GM06990 (cell line): ENCODE results near the gene TDRD1.

ENCODE experiments used
- DNase-seq: peaks from one replicate; pipeline ENCODE4 v3.0.0-alpha.2; 2011; ENCODE audit not compliant: insufficient read length; ENCODE audit errors: extremely low read depth
- H3K27me3 ChIP-seq: replicated peaks from 2 replicates; pipeline ENCODE4 v1.6.0; 2011; ENCODE audit warnings: low read length; ENCODE audit not compliant: control insufficient read depth, insufficient read depth
- H3K36me3 ChIP-seq: 2 replicates; pipeline ENCODE4 v1.5.1; 2011; ENCODE audit warnings: low read length; ENCODE audit not compliant: control insufficient read depth, insufficient read depth
- H3K4me3 ChIP-seq: replicated peaks from 2 replicates; pipeline ENCODE4 v1.5.1; 2011; ENCODE audit warnings: low read depth, mild to moderate bottlenecking, control low read depth, low read length
- CTCF ChIP-seq: IDR thresholded peaks from 2 replicates; pipeline ENCODE4 v1.5.1; 2011; ENCODE audit warnings: low read length, control low read depth, mild to moderate bottlenecking, inconsistent platforms; ENCODE audit not compliant: insufficient read depth, poor library complexity, severe bottlenecking

The TDRD1 gene

GRCh38 chr10:114221235-114221634 is 42.1 kb downstream of the TDRD1 start:
- H3K4me3 ChIP-seq: no peak overlapping the region
- DNase-seq: no peak
- H3K36me3 ChIP-seq: no peaks in the 10 kb centered on the region
- no peak for TF ChIP-seq CTCF
- H3K27me3 ChIP-seq: no peaks in the 10 kb centered on the region

- no peak for TF ChIP-seq CTCF
- no peaks in the 10 kb centered on the region; the same call in 1 of the 2 replicates for H3K27me3 ChIP-seq
- no peak for DNase-seq
- H3K36me3 ChIP-seq: no peaks in the 10 kb centered on the region
- no peak overlapping the region for H3K4me3 ChIP-seq
Measured at GRCh38 chr10:114223066-114223465, 43.9 kb downstream of the TDRD1 start.

GRCh38 chr10:114228156-114228555 is 49.0 kb downstream of the TDRD1 start:
- no peaks in the 10 kb centered on the region; the same call in 1 of the 2 replicates for H3K27me3 ChIP-seq
- DNase-seq: no peak
- H3K4me3 ChIP-seq: no peak overlapping the region
- no peaks in the 10 kb centered on the region for H3K36me3 ChIP-seq
- TF ChIP-seq CTCF: no peak

- peaks cover 1% of the 10 kb centered on the region; the same call in 1 of the 2 replicates for H3K27me3 ChIP-seq
- H3K36me3 ChIP-seq: no peaks in the 10 kb centered on the region
- no peak for TF ChIP-seq CTCF
- no peak overlapping the region for H3K4me3 ChIP-seq
- no peak for DNase-seq
Measured at GRCh38 chr10:114232561-114233176, 53.5 kb downstream of the TDRD1 start.

- no peaks in the 10 kb centered on the region for H3K36me3 ChIP-seq
- no peak overlapping the region for H3K4me3 ChIP-seq
- H3K27me3 ChIP-seq: peaks cover 1% of the 10 kb centered on the region; the same call in 1 of the 2 replicates
- no peak for TF ChIP-seq CTCF
- no peak for DNase-seq
Measured at GRCh38 chr10:114233482-114233881, 54.3 kb downstream of the TDRD1 start.

GRCh38 chr10:114234132-114234531 is 55.0 kb downstream of the TDRD1 start:
- no peak for TF ChIP-seq CTCF
- Histone ChIP-seq H3K36me3 (no peaks in the 10 kb centered on the region), H3K27me3 (peaks cover 1% of the 10 kb centered on the region; the same call in 1 of the 2 replicates), H3K4me3 (no peak overlapping the region)
- DNase-seq: no peak
